Measurements from ENCODE around the gene GASK1A.

DNA sequence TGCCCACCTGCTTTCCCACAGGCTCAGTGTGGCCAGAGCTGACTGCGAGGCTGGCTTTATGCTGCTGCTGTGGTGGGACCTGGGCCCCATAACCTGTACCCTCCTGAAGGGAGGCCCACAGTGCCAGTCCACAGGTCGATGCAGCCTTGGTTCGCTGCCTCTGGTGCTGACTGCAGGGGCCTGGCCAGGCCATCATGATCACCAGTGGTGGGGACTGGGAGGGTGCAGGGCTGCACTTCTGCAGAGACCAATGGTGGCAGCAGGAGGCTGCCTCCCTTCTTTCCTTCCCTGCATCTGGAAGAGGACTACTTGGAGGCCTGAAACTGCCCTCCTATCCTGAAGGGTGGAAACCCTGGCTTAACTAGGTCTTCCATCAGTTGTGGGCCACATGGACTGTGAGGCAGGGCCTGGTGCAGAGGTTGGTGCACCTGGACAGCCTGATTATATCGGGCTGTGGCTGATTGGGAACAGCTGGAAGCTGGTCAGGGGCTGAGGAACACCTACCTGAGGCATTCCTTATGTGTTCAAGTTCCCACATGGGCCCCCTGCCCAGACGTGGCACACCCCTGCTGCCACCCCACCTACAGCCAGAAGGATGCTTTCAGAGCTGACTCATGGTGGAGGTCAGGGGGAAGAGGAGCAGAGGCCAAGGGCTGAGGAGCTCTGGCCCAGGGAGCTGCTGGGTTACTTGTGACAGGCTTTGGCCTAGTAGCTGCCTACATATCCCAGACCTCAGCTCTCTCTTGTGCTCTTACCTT lies 97.0 kb downstream of the GASK1A start:
- TF ChIP-seq, protein P1, sequence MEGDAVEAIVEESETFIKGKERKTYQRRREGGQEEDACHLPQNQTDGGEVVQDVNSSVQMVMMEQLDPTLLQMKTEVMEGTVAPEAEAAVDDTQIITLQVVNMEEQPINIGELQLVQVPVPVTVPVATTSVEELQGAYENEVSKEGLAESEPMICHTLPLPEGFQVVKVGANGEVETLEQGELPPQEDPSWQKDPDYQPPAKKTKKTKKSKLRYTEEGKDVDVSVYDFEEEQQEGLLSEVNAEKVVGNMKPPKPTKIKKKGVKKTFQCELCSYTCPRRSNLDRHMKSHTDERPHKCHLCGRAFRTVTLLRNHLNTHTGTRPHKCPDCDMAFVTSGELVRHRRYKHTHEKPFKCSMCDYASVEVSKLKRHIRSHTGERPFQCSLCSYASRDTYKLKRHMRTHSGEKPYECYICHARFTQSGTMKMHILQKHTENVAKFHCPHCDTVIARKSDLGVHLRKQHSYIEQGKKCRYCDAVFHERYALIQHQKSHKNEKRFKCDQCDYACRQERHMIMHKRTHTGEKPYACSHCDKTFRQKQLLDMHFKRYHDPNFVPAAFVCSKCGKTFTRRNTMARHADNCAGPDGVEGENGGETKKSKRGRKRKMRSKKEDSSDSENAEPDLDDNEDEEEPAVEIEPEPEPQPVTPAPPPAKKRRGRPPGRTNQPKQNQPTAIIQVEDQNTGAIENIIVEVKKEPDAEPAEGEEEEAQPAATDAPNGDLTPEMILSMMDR (IDR thresholded peaks at IDR 0.05), result no peak
- TF ChIP-seq EP300 (IDR thresholded peaks at IDR 0.05) (no peak), POLR2A (IDR thresholded peaks at IDR 0.05) (no peak), POLR2AphosphoS5 (IDR thresholded peaks at IDR 0.05) (no peak)
